NB4 (cell line): Measurements from ENCODE around the gene FOXE1.

Experiments
- MYC ChIP-seq: IDR thresholded peaks from 2 replicates; pipeline ENCODE4 v1.6.1; 2011; ENCODE audit warnings: low read depth, low read length
- POLR2A ChIP-seq: IDR thresholded peaks from 2 replicates; pipeline ENCODE4 v1.6.1; 2011; ENCODE audit warnings: mild to moderate bottlenecking; ENCODE audit not compliant: insufficient read length; ENCODE audit errors: extremely low read depth
- TF ChIP-seq, protein P1 (sequence below): IDR thresholded peaks from one replicate; pipeline ENCODE4 v1.5.1; 2012; ENCODE audit warnings: low read depth, low read length
- TF ChIP-seq, protein P2 (sequence below): IDR thresholded peaks from 2 replicates; pipeline ENCODE4 v1.6.1; 2011; ENCODE audit warnings: low read depth, low read length

DNA sequence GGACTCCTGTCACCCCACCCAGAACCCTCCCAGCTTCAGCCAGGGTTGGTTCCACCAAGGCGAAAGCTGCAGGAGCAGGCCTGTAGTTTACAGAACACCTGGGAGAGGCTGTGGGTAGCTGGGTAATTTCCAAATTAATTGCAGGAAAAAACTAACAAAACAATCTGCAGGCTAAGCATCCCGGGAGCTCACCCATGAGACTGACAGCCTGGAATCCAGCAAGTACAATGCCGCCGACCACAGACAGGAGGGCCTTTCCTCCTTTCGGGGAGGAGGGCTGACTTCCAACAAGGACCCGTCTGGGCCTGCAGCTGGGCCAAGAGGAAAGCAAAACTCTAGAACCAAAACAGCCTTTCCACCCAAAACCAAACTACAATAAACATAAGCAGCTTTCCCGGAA is 10.3 kb downstream of the FOXE1 start:
- TF ChIP-seq, protein P1, sequence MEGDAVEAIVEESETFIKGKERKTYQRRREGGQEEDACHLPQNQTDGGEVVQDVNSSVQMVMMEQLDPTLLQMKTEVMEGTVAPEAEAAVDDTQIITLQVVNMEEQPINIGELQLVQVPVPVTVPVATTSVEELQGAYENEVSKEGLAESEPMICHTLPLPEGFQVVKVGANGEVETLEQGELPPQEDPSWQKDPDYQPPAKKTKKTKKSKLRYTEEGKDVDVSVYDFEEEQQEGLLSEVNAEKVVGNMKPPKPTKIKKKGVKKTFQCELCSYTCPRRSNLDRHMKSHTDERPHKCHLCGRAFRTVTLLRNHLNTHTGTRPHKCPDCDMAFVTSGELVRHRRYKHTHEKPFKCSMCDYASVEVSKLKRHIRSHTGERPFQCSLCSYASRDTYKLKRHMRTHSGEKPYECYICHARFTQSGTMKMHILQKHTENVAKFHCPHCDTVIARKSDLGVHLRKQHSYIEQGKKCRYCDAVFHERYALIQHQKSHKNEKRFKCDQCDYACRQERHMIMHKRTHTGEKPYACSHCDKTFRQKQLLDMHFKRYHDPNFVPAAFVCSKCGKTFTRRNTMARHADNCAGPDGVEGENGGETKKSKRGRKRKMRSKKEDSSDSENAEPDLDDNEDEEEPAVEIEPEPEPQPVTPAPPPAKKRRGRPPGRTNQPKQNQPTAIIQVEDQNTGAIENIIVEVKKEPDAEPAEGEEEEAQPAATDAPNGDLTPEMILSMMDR, result no peak
- TF ChIP-seq MYC, result no peak
- no peak for TF ChIP-seq POLR2A
- TF ChIP-seq, protein P2, sequence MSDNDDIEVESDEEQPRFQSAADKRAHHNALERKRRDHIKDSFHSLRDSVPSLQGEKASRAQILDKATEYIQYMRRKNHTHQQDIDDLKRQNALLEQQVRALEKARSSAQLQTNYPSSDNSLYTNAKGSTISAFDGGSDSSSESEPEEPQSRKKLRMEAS, result no peak
